GM12872 (cell line): ENCODE data around the gene WDR18.

Experiments
- TF ChIP-seq, protein P1 (sequence below): IDR thresholded peaks from 3 replicates; pipeline ENCODE4 v1.5.1; 2011; ENCODE audit warnings: low read depth, mild to moderate bottlenecking, low read length, moderate library complexity; ENCODE audit not compliant: insufficient read depth

Gene WDR18

DNA sequence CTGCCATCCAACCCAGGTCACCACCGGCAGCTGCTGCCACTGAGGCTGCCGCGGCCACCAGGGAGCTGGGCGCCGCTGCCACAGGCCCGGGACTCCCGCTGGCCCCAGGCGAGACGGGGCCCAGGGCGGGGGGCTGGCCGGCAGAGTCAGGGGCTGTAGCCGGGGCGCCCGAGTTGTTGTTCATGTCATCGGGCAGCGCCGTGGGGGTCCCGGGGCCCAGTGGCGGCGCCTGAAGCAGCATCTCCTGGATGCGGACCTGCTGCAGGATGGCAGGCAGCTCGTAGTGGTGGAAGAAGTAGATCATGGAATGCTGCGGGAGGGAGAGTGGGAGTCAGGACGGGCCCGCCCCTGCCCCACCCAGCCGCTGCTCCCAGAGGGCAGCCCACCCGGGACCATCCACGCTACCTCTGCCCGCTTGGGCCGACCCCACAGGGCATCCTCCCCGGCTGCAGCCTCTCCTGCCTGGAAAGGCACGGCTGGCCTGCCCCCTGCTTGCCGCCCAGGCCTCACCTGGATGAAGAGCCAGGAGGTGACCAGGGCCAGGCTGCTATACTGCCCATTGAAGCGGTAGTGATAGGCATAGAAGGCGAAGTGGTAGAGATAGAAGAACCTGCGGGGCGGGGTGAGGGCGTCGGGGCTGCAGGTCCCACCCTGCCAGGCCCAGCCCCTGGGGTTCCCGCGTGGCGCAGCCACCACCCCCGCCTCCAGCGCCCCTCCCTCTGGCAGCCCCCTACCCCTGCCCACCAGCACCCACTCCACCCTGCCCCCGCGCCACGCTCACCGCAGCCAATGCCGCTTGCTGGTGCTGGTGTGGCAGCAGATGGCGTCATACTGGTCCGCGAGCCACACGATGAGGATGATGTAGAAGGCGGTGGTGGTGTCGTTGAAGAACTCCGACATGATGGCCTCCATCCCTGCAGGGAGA is 26.7 kb downstream of the WDR18 start:
- TF ChIP-seq, protein P1, sequence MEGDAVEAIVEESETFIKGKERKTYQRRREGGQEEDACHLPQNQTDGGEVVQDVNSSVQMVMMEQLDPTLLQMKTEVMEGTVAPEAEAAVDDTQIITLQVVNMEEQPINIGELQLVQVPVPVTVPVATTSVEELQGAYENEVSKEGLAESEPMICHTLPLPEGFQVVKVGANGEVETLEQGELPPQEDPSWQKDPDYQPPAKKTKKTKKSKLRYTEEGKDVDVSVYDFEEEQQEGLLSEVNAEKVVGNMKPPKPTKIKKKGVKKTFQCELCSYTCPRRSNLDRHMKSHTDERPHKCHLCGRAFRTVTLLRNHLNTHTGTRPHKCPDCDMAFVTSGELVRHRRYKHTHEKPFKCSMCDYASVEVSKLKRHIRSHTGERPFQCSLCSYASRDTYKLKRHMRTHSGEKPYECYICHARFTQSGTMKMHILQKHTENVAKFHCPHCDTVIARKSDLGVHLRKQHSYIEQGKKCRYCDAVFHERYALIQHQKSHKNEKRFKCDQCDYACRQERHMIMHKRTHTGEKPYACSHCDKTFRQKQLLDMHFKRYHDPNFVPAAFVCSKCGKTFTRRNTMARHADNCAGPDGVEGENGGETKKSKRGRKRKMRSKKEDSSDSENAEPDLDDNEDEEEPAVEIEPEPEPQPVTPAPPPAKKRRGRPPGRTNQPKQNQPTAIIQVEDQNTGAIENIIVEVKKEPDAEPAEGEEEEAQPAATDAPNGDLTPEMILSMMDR: no peak

DNA sequence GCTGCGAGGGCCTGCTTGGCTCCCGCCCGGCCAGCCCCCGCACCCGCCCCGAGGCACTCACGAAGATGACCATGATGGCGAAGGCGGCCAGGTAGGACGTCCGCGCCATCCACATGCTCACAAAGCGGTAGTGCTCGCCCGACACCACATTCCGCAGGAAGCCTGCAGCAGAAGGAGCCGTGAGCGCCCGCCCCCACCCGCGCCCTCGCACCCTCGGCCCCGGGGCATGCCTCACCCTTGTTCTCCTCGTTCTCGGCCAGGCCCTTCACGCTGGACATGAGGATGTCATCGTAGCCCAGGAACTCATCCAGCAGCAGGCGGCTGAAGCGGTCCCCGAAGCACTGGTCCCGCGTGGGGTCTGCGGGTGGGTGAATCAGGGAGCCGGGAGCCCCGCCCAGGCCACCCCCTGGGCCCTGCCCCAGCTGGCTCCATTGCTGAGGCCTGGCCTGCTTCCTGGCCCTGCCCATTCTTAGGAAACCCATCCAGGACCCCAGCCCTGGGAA is 27.7 kb downstream of the WDR18 start:
- TF ChIP-seq, protein P1: no peak

DNA sequence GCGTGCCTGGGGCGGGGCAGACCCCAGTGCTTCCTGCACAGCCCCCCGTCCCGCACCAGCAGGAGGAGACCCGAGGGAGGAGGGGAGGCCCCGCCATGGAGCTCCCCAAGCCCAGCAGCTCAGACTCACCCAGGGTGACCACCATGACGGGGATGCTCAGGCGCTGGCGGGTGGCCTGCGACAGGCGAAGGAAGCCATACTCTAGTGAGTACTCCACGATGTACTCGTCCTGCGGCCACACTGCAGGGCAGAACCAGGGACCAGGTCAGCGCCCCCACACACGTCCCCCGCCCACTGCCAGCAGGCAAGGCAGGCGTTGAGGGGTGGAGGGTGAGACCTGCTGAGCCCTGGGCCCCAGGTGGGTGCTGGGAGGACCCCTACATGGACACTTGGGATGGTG is 28.2 kb downstream of the WDR18 start:
- TF ChIP-seq, protein P1: no peak

DNA sequence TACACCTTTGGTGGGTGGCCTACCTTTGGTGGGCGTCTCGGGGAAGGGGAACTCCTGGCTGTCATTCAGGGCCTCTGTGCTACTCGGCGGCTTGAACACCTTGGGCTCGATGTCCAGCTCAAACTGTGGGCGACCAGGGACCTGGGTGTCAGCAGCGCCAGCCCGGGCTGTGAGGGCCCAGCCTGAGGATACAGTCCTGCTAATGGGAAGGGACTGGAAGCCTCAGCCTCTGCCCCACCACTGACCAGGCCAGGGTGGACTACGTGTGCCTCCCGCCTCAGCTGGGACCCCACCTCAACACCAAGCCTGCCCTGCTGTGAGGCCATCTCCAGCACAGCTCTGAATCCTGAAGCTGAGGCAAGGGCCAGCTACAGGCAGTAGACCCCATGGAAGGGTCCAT is 29.1 kb downstream of the WDR18 start:
- TF ChIP-seq, protein P1: no peak

DNA sequence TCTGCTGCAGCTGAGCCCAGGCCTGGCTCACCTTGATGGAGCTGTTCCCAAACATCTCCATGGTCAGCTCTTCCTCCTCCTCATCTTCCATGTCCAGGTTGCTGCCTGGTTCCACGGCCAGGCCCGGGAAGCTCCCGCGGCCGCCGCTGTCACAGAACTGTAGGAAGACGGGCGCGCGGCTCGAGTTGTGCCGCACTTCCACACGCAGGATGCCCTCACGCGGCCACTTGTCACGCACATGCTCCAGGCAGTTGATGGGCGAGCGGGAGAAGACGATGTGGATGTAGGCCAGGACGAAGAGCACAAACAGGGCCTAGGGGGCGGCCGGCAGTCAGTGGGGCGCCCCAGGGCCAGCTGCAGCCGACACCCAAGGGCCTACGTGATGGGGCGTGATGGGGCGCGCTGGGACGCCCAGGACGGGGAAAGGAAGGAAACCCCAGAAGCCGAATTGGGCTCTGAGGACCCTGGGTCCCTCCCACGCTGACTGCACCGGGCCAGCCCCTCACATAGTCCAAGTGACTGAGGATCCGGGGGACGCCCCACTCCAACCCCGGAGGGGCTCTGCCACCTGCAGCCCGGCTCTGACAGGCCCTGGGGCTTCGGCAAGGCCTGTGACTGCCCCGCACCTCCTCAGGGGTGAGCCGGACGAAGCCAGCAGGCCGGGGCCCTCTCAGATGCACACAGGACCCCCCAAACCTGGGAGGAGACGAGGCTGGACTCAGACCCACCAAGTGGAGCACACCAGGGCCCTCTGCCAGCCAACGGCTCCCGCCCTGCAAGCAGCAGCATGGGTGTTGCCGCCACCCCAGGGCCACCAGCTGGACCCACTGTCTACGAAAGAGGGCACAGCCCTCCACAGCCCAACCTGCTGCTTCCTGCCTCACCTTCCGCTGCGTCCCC is 30.3 kb downstream of the WDR18 start:
- TF ChIP-seq, protein P1: no peak

DNA sequence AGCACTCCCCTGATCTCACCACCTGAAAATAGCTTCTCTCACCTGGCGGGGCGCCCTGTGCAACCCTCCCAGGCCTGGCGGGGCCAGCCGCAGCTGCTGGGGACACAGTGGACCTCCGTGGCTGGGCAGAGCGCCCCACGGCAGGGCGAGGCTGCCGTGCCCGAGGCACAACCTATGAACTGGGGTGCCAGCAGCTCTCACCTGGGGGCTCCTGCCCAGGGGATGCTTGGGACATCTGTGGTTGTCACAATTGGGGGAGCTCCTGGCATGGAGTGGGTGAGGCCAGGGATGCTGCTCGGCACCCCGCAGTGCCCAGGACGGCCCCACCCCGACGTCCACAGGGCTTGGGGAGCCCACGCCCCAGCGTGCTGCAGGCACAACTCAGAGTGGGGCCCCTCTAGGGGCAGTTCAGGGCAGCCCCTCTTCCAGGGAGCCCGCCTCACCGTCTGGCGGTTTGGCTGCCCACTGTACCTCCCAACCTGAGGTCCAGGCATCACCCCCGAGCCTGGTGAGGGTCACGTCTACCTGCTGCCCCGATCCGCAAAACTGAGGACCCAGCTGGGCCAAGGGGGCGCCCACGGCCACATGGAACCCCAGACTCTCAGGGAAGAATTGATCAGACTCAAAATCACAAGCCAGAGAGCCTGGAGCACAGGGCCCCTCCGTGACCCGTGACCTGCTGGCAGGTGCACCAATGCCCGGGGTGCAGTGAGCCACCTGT is 31.1 kb downstream of the WDR18 start:
- TF ChIP-seq, protein P1: no peak
